ENCODE results near the gene P4HA1. TPM values are rescaled to one million over a fixed set of nuclear protein-coding genes. Genes with fewer than 3 reads are reported as not detected.

P4HA1 gene
- 10 to 100 TPM; 13.0 to 16.3 (median 13.9) TPM for total RNA-seq
- 29.8 TPM for total RNA-seq (2013)

DNA sequence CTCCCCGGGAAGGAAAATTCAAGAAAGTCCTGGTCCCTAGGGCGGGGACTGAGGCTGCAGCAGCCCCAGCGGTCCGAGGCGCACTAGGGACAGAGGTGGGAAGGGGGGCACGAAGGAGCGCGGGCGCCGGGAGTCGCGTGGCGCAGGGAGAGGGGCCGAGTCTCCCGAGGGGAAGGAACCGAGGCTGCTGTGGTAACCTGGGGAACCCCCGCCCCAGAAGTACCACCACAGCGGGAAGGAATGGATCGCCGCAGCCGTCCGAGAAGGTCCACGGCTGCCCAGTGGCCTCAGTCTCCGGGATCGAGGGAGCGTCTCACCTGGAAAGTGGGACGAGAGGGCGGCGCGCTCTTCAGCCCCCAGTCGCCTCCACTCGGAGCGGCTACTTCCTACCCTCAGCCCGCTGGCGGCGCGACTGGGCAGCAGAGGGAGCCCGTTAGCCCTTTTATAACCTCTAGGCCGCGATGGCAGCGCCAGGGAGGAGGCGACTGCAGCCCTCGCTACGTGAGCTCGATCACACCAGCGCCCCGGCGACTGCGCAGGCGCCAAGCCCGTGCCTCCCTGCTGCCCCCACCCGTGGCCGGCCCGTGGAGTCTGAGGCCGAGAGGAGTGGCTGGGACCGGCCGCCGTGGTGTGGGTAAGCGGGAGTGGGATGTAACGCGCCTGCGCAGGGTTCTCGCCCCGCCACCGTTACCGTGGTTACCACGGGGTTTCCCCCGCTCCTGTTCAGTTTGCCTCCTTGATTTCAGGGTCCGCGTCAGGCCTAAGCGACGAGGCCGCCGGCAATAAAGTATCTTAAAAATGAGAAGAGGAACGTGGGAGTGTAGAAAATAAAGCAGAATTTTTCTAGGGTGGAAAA is at the start of gene P4HA1:
Gene P4HA1, minus strand, starts transcription at position 418 of the 856 bp plus-strand sequence. CDS start 21,983 bp downstream, outside the sequence.
- H3K27ac ChIP-seq (ENCODE audit: low read length), result peak within 1 kb of the TSS; percentile 97
- peaks cover 17 to 31% of the 10 kb centered on the region in 2 donors for H3K4me1 Mint-ChIP-seq
- peak; percentile 89 to 97 (median 91) for ATAC-seq
- no peaks in the 10 kb centered on the region for H3K36me3 Mint-ChIP-seq
- H3K4me3 Mint-ChIP-seq, result peak within 1 kb of the TSS; percentile 97
- no peaks in the 10 kb centered on the region for H3K4me1 ChIP-seq (ENCODE audit: control insufficient read depth, insufficient read depth, low read length)
- peak; percentile 97 to 99 for DNase-seq
- peak within 1 kb of the TSS; percentile 63 for H3K4me3 ChIP-seq (ENCODE audit: low read length)
- no peaks in the 10 kb centered on the region for H3K9me3 ChIP-seq (ENCODE audit: control insufficient read depth, insufficient read depth, low read length)
- H3K27ac Mint-ChIP-seq, result peak within 1 kb of the TSS; percentile 96 to 98
- WGBS (ENCODE audit: insufficient coverage), result under 1% methylated on average over 75 of the region's 75 CpGs
- peaks cover 3% of the 10 kb centered on the region for H3K36me3 ChIP-seq (ENCODE audit: control insufficient read depth, insufficient read depth, low read length)
- TF ChIP-seq, protein P1, sequence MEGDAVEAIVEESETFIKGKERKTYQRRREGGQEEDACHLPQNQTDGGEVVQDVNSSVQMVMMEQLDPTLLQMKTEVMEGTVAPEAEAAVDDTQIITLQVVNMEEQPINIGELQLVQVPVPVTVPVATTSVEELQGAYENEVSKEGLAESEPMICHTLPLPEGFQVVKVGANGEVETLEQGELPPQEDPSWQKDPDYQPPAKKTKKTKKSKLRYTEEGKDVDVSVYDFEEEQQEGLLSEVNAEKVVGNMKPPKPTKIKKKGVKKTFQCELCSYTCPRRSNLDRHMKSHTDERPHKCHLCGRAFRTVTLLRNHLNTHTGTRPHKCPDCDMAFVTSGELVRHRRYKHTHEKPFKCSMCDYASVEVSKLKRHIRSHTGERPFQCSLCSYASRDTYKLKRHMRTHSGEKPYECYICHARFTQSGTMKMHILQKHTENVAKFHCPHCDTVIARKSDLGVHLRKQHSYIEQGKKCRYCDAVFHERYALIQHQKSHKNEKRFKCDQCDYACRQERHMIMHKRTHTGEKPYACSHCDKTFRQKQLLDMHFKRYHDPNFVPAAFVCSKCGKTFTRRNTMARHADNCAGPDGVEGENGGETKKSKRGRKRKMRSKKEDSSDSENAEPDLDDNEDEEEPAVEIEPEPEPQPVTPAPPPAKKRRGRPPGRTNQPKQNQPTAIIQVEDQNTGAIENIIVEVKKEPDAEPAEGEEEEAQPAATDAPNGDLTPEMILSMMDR (IDR thresholded peaks at IDR 0.05), result peak; percentile 58
- intact Hi-C loops (cut with micrococcal nuclease), result loop anchor here (2.0 to 5.0 kb wide), 4 partner anchors 62 to 834 kb away; partner anchors contain the start of genes ECD, FAM149B1 and MRPS16
- no peaks in the 10 kb centered on the region for H3K27me3 Mint-ChIP-seq (ENCODE audit: low read depth in 2 of 2)
- H3K27me3 ChIP-seq (ENCODE audit: control insufficient read depth, insufficient read depth, low read length), result no peaks in the 10 kb centered on the region
- H3K9me3 Mint-ChIP-seq, result no peaks in the 10 kb centered on the region

DNA sequence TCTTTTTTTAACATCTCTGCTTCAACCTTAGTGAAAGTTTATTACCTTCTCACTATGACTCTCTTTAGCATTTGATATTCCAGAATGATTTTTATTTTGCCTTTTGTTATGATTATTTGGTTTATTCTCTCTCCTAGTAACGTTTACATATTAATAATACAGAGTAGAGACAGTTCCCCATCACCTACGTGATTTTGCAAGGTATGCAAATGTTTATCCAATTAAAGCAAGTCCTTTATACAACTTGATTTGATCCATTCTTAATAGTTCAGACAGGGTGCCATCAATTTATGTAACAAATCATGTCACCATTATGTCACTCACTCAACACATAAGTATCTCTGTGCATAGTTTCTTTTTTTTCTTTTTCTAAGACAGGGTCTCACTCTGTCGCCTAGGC is 44.9 kb upstream of the P4HA1 start:
- peaks cover 25% of the 10 kb centered on the region for H3K36me3 Mint-ChIP-seq
- H3K4me3 ChIP-seq (ENCODE audit: low read length), result no peak overlapping the region
- H3K4me1 Mint-ChIP-seq, result peaks cover 0 to 5% of the 10 kb centered on the region in 2 donors
- TF ChIP-seq, protein P1 (IDR thresholded peaks at IDR 0.05), result no peak
- H3K9me3 ChIP-seq (ENCODE audit: control insufficient read depth, insufficient read depth, low read length), result no peaks in the 10 kb centered on the region
- no peak overlapping the region for H3K27ac ChIP-seq (ENCODE audit: low read length)
- no peaks in the 10 kb centered on the region for H3K27me3 ChIP-seq (ENCODE audit: control insufficient read depth, insufficient read depth, low read length)
- no peak overlapping the region for H3K27ac Mint-ChIP-seq
- no peaks in the 10 kb centered on the region for H3K27me3 Mint-ChIP-seq (ENCODE audit: low read depth in 2 of 2)
- DNase-seq (no peak), ATAC-seq (no peak)
- 96% methylated on average over 2 of the region's 3 CpGs for WGBS (ENCODE audit: insufficient coverage)
- H3K36me3 ChIP-seq (ENCODE audit: control insufficient read depth, insufficient read depth, low read length), result peaks cover 70% of the 10 kb centered on the region
- H3K4me1 ChIP-seq (ENCODE audit: control insufficient read depth, insufficient read depth, low read length), result no peaks in the 10 kb centered on the region
- H3K9me3 Mint-ChIP-seq, result no peaks in the 10 kb centered on the region
- H3K4me3 Mint-ChIP-seq, result no peak overlapping the region
- intact Hi-C loops (cut with micrococcal nuclease), result no loop called here

- Mint-ChIP-seq H3K4me3 (no peak overlapping the region), H3K36me3 (peaks cover 27% of the 10 kb centered on the region), H3K9me3 (no peaks in the 10 kb centered on the region), H3K27me3 (ENCODE audit: low read depth in 2 of 2) (no peaks in the 10 kb centered on the region), H3K4me1 (peaks cover 0 to 5% of the 10 kb centered on the region in 2 donors), H3K27ac (no peak overlapping the region)
- TF ChIP-seq, protein P1 (IDR thresholded peaks at IDR 0.05), result no peak
- Histone ChIP-seq H3K4me1 (ENCODE audit: control insufficient read depth, insufficient read depth, low read length) (no peaks in the 10 kb centered on the region), H3K4me3 (ENCODE audit: low read length) (no peak overlapping the region), H3K27ac (ENCODE audit: low read length) (no peak overlapping the region), H3K36me3 (ENCODE audit: control insufficient read depth, insufficient read depth, low read length) (peaks cover 71% of the 10 kb centered on the region), H3K27me3 (ENCODE audit: control insufficient read depth, insufficient read depth, low read length) (no peaks in the 10 kb centered on the region), H3K9me3 (ENCODE audit: control insufficient read depth, insufficient read depth, low read length) (no peaks in the 10 kb centered on the region)
- ATAC-seq (no peak), DNase-seq (no peak)
- 94% methylated on average over 1 of the region's 2 CpGs for WGBS (ENCODE audit: insufficient coverage)
- intact Hi-C loops (cut with micrococcal nuclease), result no loop called here
These were observed 42.6 kb upstream of the P4HA1 start for GRCh38 chr10:73139251-73139650.
